UCSD-AML1 (cell line): ENCODE data around the gene OR4K5.
"Not testable (repeated sequence)": the region's sequence is repeated elsewhere in the genome, so short reads cannot be mapped to it uniquely, and the experiment has no call there.

Source experiments
- DNase-seq: peaks from one replicate; lab custom pipeline; 2025; ENCODE audit not compliant: unreplicated experiment; lab: John Stamatoyannopoulos, UW

OR4K5 gene, protein sequence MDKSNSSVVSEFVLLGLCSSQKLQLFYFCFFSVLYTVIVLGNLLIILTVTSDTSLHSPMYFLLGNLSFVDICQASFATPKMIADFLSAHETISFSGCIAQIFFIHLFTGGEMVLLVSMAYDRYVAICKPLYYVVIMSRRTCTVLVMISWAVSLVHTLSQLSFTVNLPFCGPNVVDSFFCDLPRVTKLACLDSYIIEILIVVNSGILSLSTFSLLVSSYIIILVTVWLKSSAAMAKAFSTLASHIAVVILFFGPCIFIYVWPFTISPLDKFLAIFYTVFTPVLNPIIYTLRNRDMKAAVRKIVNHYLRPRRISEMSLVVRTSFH

DNA sequence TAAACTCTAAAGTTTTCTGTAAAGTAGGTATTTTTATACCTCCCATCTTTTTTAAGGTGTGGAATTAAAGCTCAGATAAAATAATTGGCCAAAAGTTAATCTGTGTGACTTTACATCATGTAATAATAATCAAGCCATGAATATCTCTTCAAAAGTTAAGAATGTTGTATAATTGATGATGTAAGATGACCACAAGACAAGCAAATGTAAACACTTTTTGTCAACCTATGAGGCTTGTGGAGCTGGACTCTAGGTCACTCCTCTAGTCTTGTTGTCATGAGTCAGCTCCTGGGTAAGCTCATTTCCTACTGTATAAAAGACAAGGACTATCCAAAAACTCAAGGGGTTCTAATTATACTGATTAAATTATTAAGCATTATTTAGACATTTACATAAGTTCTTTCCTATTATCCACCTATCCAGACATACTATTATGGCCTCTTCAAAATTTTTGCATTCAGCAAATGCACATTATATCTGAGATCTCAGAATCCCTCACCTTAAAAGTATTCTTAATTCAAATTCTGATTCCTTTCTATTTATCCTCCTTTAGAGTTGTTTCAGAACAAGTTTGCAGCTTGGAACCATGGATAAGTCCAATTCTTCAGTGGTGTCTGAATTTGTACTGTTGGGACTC lies at the start of gene OR4K5:
OR4K5 (plus strand) TSS at position 587 of the 637 bp plus-strand sequence; CDS start at position 587, 0 bp downstream.
- no peak for DNase-seq

DNA sequence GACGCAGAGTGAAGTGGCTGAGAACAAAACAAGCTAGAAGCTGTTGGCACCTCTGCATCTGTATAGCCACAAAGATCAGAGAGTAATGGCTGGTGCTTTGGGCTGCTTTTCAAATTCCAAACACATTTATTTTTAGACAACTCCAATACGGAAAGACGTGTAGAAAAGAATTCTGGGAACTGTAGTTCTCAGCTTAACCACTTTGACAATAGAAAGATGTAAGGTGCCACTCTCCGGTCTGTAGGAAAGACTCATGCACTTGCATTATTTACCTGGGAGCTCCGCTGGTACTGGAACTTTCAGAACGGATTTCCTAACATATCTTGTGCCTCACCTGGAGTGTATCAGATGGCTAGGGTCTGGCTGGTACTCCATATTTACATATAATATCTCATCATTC lies 47.2 kb upstream of the OR4K5 start:
- DNase-seq, result no peak

DNA sequence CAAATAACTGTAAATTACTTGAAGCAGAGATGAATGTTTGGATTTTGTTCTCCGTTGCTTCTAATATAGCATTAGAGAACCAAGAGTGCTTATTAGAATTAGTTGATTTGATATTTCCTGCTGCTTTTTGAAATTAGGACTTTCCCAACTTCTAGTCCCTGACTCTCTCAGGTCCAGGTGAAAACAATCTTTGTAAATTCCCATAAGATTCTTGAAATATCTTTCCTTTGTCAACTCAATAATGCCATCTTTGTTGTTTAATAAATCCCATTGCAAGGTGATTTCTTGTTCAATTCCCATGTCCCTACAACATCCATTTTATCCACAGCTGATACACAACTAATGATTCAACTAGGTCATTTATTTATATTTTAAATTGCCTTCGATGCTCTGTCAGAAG lies 45.6 kb upstream of the OR4K5 start, which contains the start of gene OR4K2:
OR4K2 (plus strand) TSS at position 301 of the 400 bp plus-strand sequence. CDS start 1,126 bp downstream, outside the sequence.
- DNase-seq, result no peak

DNA sequence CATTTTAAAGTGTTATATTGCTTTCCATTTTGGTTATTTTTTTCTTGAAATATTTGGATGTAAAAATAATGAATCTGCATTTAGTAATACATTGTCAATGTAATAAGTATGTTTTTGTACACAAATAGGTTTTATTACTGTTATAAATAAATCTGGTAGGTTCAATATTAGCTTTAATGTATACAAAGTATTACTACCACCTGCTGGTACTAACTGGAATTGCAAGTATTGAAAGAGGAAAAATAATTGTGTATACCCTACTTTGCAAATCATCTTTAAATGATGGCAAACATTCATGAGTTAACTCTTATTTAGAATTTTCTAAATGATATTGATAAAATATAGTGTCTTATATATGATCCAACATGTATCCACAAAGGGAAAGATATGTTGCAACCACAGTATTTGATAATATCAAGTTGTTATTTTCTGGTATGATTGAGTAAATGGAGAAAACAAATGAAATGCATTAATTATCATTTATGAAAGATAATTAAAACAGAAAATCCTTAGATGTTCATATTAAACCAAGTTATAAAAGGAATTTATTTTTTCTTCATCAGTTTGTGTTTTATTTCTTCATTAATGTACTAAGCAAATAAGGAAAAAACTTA lies 42.3 kb upstream of the OR4K5 start:
- DNase-seq, result no peak

DNA sequence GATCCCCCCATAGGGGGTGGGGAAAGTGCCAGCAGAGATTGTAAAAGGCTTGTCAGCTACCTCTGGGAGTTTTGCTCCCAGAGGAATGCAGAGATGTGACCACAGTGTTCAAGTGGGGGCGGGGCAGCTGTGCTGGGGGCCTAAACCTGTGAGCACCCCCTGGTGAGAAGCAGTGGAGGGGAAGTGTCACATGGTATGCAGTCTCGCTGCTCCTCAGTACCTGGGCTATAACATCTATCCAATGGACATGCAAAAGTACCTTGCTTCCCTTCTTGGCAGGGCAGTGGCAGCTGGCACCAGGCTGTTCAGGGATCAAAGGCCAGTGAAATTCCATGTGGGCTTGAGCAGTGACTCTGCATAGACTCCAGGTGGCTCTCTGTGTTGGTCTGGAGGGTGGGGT lies 25.1 kb upstream of the OR4K5 start:
- DNase-seq, result peak; percentile 10

DNA sequence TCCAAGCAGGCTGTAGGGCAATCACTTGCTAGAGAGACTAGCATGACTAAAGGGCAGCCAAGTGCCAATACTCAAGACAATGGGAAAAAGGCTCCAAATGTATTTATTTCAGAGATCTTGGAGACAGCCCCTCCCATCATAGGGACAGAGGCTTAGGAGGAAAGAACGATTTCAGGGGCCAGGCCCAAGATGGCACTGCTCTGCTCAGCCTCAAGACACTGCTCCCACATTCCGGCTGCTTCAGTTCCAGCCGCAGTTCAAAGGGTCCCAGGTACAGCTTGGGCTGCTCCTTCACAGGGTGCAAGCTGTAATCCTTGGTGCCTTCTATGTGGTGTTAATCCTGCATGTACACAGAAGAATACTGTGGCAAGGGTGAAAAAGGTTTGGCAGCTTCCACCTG lies 19.4 kb upstream of the OR4K5 start:
- DNase-seq, result no peak

DNA sequence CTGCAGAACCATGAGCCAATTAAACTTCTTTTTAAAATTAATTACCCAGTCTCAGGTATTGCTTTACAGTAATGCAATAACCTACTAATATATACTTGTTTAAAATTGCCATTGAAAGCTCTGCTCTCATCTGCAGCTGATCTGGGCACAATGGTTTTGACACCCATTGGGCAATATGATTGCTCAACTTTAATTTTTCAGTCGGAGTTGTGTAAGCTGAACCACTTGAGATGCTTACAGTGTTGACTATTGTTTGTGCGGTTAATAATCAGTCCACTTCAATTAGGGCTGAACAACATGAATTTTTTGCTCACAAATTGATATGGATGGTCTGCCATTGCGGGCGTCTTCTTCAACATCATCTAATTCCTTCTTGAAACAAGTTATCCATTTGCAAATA lies 18.0 kb upstream of the OR4K5 start:
- DNase-seq, result no peak

DNA sequence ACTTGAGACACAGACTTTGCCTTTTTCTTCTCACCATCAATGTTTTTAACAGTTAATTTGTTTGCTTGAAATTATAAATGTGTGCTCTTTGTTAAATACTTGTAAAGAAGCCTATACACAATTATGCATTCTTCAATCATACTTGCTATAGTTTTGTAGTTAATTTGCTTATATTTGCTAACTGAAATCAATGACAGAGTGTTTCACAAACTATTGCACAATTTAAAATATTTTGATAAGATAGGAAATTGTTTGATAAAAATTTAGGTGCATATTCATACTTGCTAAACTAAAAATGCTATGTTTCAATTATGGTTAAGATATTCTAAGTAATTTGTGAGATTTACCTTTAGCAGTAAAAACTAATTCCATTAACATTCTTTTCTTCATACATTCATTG lies 13.7 kb upstream of the OR4K5 start:
- no peak for DNase-seq

DNA sequence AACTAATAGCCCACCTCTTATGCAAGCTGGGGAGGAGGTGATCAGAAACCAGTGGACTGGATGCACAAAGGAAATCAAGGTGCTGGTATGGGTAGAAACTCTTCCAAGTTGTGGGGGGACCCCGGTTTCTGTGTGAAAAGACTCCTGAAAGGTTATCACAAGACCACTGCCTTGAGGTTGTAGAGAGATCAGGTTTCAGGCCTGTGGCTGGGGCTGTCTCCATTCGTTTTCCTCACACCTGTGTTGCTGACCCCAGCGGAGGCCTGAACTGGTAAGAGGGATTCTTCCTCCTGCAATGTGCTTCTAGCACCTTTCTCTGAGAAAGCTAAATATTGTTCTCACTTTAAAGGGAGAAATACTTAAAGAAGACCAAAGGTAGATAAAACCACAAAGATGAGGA lies 9.3 kb upstream of the OR4K5 start:
- no peak for DNase-seq

DNA sequence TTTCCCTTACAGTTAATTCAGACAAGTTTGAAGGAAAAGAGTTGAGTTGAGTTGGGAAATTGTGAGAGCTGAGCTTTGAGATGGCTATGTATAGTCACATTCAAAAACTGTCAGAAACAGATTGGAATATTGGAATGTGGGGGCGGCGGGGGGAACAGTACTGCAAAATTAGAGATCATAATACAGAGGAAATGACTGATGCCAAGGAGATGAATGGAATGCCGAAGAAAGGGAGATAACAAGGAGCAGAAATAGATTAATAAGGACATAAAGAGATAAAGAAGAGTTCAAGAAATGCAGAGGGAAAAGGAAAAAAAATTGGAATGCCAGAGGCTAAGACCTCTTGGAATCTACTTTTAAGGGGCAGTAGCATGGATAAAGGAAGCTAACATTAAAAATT lies 3.2 kb upstream of the OR4K5 start:
- DNase-seq, result no peak

DNA sequence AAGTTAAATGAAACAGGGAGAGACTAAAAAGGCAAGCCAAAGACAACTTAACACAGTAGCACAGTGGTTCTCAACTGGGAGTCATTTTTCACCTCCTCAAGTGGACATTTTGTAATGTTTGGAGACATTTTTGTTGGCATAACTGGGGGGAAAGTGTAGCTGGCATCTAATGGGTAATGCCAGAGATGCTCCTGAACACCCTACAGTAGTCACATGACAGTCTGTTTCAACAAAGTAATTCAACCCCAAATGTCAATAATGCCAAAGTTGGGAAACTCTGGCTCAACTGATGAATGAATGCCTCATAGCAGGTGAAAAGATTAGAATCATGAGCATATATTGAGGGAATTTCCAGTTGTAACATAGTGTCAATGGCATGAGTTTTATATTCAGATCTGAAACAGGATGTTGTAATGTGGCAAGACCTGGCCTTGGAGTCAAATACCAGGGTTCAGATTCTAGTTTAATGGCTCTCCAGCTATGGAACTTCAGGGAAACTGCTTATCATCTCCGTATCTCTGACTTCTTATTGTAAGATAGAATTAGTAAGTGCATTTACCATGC lies 2.4 kb upstream of the OR4K5 start:
- DNase-seq, result no peak

DNA sequence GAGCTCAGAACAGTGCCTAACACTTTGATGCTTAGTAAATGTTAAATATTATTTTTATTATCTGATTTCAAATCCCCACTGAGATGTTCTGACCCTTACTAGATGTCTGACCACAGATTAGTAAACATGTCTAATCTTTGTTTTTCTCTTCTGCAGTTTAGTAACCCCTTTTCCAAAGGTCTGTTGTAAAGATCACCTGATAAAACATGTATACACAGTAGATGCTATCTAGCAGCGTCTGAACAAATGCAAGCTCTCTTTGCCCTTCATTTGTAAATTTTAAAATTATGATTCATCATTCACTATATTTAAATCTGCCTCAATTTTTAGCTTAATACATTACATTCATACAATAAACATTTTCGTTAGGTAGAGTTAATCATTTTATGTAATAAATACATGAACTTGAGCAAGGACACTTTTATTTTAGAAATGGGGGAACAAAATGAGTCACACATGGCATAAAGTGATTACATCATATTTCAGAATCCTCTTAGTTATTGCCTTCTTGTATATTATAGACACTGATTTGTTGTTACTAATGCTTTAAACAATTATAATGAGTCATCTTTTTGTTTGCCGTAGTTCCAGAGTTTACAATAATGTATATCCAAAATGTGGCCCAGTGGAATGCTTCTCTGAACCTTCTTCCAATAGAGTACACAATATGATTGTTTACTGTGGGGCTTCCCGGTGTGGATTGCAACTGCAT lies 1.7 kb upstream of the OR4K5 start:
- no peak for DNase-seq

DNA sequence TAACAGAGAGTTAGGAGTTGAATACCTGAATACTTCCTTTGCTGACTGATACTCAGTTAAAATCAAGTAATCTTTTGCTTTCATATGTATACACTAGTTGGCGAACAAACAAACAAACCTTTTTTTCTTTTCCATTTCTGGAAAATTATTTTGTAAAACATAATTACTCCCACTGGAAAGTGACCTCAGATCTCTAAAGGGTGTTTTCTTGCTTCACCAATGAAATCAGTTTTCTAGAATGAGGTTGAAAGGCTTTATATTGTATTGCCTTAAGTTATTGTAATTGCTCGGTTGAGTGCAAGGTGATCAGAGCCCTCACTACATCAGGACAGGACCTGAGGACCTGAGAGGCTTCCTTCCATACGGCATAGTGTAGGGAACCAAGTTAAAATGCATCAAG lies 10.2 kb downstream of the OR4K5 start, which contains the start of gene OR4K1:
OR4K1 (plus strand) TSS at position 301 of the 400 bp plus-strand sequence. CDS start 4,750 bp downstream, outside the sequence.
- DNase-seq, result no peak

DNA sequence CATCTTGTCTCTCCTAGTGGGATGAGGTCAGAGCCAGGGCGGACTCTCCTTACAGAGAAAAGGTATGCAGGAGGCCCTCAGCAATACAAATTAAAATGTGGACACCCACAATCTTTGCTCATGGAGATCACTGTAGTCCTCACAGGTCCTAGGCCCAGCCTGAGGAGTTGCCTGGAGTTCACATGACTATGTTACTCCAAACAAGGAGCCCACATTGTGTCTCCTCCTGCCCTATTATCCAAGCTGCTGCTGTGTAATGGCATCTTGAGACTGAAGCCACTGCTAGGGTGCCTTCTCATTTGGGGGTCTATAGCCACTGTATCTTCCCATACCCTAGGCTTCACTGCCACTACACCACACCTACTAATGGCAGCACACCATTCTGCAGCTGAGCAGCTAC lies 21.3 kb downstream of the OR4K5 start:
- DNase-seq, result no peak

DNA sequence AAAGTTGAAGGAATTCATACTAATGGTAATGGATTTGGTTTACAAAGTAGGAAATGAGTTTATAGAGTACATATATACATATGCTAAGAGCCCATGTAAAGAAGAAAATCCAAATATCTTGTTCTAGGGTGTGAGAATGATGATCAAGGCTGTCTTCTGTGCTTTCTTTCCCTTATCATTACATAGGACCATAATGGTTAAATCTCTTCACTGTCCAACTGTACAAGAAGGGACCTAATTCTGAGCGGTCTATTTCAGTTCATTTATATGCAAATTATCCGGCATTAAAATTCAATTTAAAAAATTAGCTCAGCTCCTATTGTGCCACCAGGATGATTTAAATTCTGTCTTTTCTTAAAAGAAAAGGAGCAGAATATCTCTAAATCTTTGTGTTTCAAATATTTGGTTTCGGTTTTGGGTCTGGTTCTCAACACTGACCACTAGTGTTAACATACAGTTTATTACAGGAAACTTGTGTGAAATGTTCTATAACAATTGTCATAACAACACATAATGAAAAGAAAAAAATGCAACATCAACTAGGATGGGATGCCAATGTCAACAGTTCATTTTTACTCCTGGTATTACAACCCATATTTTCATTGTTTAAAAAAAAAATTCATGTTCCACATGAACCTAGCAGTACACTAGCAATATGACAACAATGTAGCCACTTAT lies 27.1 kb downstream of the OR4K5 start:
- DNase-seq, result no peak

DNA sequence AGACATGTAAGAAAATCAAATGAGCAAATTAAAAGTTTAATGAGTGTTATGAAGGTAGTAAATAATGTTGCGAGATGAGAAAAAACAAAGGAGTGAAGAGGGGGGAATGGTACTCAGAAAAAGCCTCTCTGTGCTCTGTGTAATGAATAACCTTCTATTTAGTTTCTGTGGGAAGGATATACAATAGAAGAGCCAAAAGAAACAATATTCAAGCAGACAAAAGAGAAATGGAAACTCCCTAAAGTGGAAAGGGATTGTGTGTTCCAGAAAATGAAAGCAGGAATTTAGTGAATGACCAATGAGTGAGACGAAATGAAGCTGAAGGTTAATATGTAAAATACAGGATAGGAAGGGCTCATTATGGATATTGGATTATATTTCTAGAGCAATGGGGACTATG lies 28.8 kb downstream of the OR4K5 start:
- no peak for DNase-seq

DNA sequence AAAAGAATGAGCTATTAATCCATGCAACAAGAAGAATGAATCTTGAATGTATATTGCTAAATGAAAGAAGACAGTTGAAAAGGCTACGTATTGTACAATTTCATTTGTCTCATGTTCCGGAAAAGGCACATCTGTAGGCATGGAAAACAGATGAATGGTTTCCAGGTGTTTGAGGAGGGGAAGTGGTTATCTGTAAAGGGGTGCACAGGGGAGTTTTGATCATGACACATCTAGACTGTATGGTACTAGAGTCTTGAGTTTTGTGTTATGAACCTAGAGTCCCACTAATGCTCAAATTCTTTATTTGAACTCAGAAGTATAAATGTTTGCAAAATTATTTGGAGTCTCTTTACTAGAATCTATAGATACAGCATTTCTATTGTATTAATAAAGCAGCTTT lies 49.3 kb downstream of the OR4K5 start:
- not testable (repeated sequence) for DNase-seq
